PC-3 (cell line): ENCODE results near the gene PRLH.

Experiments
- EZH2 ChIP-seq: fragments of 300-600 bp; sonication (generic); IDR thresholded peaks from one replicate; pipeline ENCODE4 v1.6.1; 2017; ENCODE audit warnings: antibody characterized with exemption, mild to moderate bottlenecking, low read length; ENCODE audit not compliant: unreplicated experiment
- EZH2phosphoT487 ChIP-seq: fragments of 300-600 bp; sonication (generic); IDR thresholded peaks from 2 replicates; pipeline ENCODE4 v1.6.1; 2018; ENCODE audit warnings: mild to moderate bottlenecking, antibody characterized with exemption, low read length, borderline replicate concordance
- TF ChIP-seq, protein P1 (sequence below): fragments of 300-600 bp; sonication (generic); conservative IDR thresholded peaks from 2 replicates; pipeline ENCODE4 v1.5.1; 2017; ENCODE audit warnings: antibody characterized with exemption, low read depth, mild to moderate bottlenecking, low read length

DNA sequence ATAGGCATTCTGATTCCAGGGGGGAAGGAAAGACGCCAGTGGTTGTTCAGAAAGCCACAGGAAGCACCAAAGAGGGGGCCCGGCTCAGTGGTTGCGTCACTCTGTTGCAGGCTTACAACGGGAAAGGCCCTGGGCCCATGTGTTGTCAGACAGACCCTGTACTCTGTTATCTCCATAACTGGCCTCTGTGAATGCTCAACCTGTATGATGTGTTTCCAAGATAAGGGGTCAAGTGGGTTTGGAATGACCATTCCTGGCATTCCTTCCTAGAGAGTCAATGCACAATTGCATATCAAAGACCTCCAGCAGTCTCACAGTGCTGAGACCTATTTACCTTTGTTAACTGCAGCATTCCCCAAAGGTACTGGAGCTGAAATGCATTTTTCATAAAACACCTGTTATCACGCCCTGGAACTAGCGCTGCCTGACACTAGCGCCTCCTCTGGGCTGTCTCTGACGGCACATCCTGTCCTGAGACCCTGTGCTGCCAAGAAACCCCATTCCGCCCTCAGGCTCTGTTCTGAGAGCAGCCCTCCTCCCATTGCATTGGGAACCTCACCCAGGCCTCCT is 47.9 kb downstream of the PRLH start:
- TF ChIP-seq, protein P1, sequence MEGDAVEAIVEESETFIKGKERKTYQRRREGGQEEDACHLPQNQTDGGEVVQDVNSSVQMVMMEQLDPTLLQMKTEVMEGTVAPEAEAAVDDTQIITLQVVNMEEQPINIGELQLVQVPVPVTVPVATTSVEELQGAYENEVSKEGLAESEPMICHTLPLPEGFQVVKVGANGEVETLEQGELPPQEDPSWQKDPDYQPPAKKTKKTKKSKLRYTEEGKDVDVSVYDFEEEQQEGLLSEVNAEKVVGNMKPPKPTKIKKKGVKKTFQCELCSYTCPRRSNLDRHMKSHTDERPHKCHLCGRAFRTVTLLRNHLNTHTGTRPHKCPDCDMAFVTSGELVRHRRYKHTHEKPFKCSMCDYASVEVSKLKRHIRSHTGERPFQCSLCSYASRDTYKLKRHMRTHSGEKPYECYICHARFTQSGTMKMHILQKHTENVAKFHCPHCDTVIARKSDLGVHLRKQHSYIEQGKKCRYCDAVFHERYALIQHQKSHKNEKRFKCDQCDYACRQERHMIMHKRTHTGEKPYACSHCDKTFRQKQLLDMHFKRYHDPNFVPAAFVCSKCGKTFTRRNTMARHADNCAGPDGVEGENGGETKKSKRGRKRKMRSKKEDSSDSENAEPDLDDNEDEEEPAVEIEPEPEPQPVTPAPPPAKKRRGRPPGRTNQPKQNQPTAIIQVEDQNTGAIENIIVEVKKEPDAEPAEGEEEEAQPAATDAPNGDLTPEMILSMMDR: no peak
- TF ChIP-seq EZH2phosphoT487: no peak
- TF ChIP-seq EZH2: no peak
